GM12873 (cell line): ENCODE data around the gene IGSF11.

Source experiments
- TF ChIP-seq, protein P1 (sequence below): IDR thresholded peaks from 2 replicates; pipeline ENCODE4 v1.5.1; 2012; ENCODE audit warnings: low read depth, mild to moderate bottlenecking, moderate library complexity, low read length, control low read depth; ENCODE audit not compliant: insufficient read depth; ENCODE audit errors: missing control alignments

The IGSF11 gene

DNA sequence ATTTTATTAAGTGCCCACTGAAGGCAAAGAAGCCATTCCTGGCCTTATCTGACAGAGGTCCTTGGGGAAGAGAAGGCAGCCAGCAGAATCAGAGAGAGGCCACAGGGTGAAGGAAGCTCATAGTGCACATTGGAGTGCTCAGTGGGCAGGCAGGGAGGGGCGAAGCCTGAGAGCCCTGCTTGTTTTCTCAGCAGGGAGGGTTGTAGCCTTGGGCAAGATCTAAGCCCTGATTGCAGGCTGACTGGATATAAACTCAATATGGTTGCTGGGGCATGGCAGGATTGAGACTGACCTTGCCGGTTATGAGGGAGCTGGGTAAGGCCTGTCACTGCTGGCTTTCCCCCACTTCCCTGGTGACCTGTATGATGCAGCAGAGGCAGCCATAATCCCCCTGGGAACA lies 7.5 kb upstream of the IGSF11 start:
- TF ChIP-seq, protein P1, sequence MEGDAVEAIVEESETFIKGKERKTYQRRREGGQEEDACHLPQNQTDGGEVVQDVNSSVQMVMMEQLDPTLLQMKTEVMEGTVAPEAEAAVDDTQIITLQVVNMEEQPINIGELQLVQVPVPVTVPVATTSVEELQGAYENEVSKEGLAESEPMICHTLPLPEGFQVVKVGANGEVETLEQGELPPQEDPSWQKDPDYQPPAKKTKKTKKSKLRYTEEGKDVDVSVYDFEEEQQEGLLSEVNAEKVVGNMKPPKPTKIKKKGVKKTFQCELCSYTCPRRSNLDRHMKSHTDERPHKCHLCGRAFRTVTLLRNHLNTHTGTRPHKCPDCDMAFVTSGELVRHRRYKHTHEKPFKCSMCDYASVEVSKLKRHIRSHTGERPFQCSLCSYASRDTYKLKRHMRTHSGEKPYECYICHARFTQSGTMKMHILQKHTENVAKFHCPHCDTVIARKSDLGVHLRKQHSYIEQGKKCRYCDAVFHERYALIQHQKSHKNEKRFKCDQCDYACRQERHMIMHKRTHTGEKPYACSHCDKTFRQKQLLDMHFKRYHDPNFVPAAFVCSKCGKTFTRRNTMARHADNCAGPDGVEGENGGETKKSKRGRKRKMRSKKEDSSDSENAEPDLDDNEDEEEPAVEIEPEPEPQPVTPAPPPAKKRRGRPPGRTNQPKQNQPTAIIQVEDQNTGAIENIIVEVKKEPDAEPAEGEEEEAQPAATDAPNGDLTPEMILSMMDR, result no peak

DNA sequence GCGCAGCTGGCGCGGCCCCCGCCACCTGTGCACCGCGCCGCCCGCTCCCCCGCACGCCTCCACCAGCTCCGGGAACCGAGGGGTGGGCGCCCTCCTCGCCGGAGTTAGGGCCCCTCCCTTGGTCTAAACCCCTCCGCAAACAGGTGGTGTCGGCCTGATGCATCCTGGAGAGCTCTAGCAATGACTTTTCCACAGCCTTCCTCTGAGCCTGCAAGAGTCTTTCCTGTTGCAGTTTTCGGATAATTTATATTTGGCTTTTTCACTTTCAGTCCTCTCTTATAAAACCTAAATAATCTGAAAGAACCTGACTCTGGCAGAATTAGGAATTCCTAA lies 334 bp upstream of the IGSF11 start:
- TF ChIP-seq, protein P1, result no peak

DNA sequence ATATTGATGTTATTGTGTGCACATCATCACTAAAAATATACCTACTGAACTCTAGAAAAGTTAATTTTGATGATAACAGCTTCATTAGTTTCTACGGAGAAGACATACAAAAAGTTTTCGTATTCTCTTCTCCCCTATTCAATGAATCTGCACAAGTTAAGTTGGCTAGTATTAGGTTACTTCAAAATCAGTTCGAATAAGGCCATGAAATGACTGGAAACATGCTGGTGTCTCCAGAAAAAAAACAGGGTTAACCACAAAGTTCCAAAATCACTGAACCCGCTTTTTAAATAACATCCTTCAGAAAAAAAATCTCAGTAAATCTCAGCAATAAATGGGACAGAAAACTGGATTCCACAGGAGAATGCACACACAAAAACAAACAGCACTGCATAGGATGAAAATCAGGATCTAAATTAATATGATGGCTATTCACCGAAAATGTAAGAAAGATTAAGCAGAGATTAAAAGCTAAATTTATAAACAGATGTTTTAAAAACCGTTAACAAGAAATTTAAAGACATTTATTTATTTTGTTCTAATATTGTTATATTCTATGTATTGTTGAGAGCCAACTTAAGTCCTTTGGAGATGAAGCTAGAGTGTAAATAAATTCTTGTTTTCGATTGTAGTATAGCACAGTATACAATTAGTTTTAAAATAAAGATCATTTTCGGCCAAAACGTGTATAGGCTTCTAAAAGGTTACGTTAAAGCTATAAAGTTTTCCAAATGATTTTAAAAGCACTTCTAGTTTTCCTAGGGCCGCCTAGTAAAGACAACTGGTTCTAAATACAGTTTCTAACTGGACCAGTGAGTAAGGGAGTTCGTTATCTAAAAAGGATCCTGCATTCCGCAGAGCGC lies 1.0 kb downstream of the IGSF11 start:
- TF ChIP-seq, protein P1, result no peak

DNA sequence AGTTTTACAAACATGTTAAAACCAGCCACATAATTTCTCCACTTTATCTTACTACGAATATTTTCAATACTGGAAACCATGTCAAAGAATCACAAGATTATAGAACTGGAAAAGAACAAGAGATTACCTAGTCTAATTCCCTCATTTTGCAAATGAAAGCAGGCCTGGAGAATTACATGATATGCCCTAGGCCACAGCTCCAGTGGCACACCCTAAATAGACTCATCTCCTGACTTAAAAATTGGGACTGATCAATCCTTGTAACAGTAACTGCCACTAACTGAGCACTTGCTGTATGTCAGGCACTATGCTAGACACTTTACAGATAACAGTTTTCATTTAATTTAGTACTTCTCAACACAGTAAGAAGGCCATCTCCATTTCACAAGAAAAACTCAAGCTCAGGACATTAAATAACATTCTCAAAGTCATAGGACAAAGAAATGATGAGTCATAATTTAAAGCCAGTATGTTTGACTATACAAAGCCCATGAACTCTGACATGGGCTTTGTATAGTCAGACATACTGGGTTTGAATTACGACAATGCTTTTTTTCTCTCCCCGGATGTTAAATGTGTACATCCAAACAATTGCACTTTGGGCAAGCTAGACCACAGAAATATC lies 9.4 kb downstream of the IGSF11 start:
- TF ChIP-seq, protein P1, result no peak

DNA sequence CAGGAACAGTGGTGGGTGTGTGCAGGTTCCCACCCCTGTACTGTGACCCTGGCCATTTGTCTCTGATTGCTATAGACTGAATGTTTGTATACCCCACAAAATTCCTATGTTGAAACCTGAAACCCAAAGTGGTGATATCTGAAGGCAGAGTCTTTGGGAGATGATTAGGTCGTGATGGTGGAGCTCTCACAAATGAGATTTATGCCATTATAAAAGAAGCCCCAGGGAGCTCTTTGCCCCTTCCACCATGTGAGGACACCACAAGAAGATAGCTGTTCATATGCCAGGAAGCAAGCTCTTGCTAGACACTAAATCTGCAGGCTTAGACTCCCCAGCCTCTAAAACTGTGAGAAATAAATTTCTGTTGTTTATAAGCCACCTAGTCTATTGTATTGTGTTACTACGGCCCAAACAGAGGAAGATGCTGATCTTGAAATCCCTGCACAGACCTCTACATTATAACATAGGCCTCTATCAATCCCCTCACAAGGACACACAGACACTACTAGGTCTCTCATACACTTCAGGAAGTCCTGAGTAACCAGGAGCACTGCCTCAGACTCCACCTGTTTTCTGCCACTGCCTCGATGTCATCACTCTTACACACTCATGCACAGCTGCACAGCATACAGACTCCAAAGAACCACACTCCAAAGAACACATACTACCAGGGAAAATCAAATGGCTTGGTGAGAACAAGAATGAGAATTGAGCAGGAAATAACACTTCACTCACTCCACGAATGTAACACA lies 14.7 kb downstream of the IGSF11 start:
- TF ChIP-seq, protein P1, result no peak

DNA sequence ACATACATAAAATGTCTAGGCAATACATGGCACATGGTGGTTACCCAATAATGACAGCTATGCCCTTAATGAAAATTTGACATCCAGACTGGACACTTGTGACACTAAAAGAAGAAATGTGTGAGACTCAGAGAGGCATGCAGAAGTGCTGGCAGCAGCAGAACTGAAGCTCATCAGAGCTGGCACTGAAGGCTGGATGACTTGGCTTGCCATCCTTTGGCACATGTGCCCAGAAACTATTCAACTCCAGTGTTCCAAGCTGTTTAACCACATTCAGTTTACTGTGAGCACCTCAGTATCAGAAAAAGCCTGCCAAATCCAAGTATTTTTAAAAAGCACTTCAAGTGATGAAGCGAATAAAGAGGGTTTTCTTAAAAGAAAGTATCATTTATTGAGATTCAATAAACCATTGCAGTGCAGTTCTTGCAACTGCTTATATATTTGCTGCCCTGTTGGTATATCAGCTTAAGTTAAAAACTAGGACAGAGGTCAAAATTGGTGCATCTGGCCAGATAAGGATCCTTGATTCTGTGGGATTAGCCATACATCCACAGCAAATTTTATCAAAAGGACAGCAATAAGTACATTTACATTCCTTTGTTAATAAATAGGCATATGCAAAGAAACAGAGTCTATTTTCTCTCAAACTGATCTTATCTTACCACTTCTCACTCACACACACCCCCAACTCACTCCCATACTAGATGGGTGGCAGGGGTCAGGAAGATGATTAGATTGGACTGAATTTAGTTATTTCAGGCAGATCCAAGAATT lies 15.8 kb downstream of the IGSF11 start:
- TF ChIP-seq, protein P1, result no peak
